NCI-H748 (cell line): Measurements from ENCODE around the gene ITGB2.
"Not testable (repeated sequence)": the region's sequence is repeated elsewhere in the genome, so short reads cannot be mapped to it uniquely, and the experiment has no call there.

ENCODE experiments used
- DNase-seq: peaks from one replicate; lab custom pipeline; 2025; ENCODE audit not compliant: unreplicated experiment; lab: John Stamatoyannopoulos, UW

Gene ITGB2

GRCh38 chr21:44887126-44887806 lies 33.4 kb downstream of the ITGB2 start:
- DNase-seq: no peak

GRCh38 chr21:44886113-44887075 lies 34.3 kb downstream of the ITGB2 start:
- no peak for DNase-seq

GRCh38 chr21:44885615-44886014 lies 35.1 kb downstream of the ITGB2 start:
- DNase-seq: no peak

- no peak for DNase-seq
These were observed 36.6 kb downstream of the ITGB2 start for GRCh38 chr21:44884097-44884496.

GRCh38 chr21:44883250-44883649 lies 37.4 kb downstream of the ITGB2 start:
- DNase-seq: no peak

- no peak for DNase-seq
These were observed 39.4 kb downstream of the ITGB2 start for GRCh38 chr21:44881198-44881872.

- DNase-seq: no peak
These were observed 40.1 kb downstream of the ITGB2 start for GRCh38 chr21:44880405-44881197.

- DNase-seq: not testable (repeated sequence)
These were observed 41.5 kb downstream of the ITGB2 start for GRCh38 chr21:44879238-44879637.

- no peak for DNase-seq
These were observed 42.4 kb downstream of the ITGB2 start for GRCh38 chr21:44878053-44878982.

- DNase-seq: no peak
These were observed 43.7 kb downstream of the ITGB2 start for GRCh38 chr21:44876849-44877575.

GRCh38 chr21:44875316-44875700 lies 45.4 kb downstream of the ITGB2 start:
- DNase-seq: no peak

GRCh38 chr21:44874497-44875315 lies 46.0 kb downstream of the ITGB2 start:
- DNase-seq: peak; percentile 60

- no peak for DNase-seq
These were observed 46.5 kb downstream of the ITGB2 start for GRCh38 chr21:44874240-44874496.

- DNase-seq: peak; percentile 96
These were observed 47.1 kb downstream of the ITGB2 start, which contains the start of gene PTTG1IP for GRCh38 chr21:44873356-44874239. Gene PTTG1IP, minus strand, starts transcription at chr21:44873690. Its CDS starts 74 bp downstream, at chr21:44873616.

- DNase-seq: peak; percentile 38
These were observed 47.9 kb downstream of the ITGB2 start for GRCh38 chr21:44872649-44873355.

GRCh38 chr21:44872323-44872648 lies 48.4 kb downstream of the ITGB2 start:
- no peak for DNase-seq
